Measurements from ENCODE around the gene STOM. TPM values are rescaled to one million over a fixed set of nuclear protein-coding genes. Genes with fewer than 3 reads are reported as not detected.
A peak's percentile ranks its signal among the peaks of the same experiment; 100 is the strongest.
"Not testable (repeated sequence)": the region's sequence is repeated elsewhere in the genome, so short reads cannot be mapped to it uniquely, and the experiment has no call there.

Gene STOM
- total RNA-seq, 1 experiment from 2014 or later: 47.0 TPM

DNA sequence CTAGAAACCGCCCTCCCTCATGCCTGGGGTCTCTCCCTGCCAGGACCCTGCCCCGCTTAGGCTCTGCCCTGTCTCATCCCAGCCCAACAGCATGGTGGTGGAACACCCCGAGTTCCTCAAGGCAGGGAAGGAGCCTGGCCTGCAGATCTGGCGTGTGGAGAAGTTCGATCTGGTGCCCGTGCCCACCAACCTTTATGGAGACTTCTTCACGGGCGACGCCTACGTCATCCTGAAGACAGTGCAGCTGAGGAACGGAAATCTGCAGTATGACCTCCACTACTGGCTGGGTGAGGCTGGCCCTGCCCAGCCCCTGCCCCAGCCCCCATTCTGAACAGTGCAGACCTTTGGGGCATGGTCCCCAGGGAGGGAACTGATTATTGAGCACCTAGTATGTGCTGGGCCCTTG is 68.2 kb downstream of the STOM start:
- DNase-seq (ENCODE audit: low spot score): no peak

DNA sequence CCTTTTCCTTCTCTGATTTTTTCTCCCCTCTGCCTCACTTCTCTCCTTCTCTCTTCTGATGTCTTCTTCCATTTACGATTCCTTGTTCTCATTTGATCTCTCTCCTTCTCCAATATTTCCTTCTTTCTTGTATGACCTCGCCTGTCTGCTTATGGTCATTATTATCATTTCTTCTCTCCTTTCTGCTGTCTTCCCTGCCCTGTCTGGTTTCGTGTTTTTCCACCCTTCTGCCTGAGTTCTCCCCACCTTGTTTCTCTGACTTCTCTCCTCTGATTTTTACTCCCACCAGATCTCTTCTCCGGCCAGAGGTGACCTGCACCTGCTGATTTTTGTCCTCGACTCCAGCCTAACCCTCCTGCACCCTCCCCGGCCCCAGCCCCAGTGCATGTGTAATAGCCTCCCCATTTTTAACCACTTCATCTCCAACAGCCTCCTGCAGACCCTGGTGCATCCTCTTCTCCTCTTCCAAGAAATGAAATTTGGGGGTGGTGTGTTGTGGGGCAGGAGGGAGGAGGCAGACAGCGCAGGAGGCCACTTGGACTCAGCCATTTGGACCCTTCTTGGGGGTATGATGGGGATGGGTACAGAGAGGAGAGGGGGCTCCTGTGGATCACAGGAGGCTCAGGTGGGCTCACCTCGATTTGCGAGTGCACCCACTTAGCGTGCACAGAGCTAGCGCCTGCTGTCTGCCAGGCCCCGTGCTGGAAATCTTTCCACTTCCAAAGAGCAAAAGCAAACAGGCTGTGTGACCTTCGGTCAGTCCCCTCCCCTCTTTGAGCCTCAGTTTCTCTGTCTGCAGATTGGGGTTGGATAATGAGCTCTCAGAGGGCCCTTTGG is 69.5 kb downstream of the STOM start:
- DNase-seq (ENCODE audit: low spot score): no peak

DNA sequence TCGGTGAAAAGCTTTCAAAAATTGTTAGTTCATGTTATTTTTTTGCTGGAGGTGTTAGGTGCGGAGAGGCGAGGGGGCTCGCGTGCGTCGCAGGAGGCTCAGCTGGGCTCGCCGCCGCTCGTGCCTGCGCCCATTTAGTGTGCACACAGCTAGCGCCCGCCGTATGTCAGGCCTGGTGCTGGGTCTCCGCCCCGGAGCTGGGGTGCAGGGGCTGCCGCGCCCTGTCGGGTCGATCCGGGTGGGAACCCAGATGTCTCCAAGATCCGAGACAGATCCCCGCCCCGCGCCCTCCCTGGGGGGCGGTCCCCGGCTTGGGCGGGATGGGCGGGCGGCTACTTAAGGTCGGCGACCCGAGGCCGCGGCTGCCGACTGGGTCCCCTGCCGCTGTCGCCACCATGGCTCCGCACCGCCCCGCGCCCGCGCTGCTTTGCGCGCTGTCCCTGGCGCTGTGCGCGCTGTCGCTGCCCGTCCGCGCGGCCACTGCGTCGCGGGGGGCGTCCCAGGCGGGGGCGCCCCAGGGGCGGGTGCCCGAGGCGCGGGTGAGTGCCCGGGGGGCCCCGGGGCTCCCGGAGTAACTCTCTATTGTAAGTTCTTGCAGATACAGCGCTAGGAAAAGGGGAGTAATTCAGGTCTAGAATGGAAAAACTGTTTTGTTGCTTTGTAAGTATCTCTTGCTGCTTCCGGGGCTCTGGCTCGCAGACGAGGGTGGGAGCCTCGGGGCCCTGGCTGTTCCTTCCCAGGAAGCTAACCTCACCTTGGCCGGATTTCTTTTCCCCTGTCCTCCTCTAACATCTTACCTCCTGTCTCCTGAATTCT is 70.4 kb downstream of the STOM start:
- no peak for DNase-seq (ENCODE audit: low spot score)

GRCh38 chr9:121298689-121299466 is 71.2 kb downstream of the STOM start:
- DNase-seq (ENCODE audit: low spot score): no peak

GRCh38 chr9:121298016-121298538 is 72.0 kb downstream of the STOM start:
- DNase-seq (ENCODE audit: low spot score): no peak

- DNase-seq (ENCODE audit: low spot score): no peak
Measured at GRCh38 chr9:121297389-121297788, 72.7 kb downstream of the STOM start.

GRCh38 chr9:121296213-121297127 is 73.6 kb downstream of the STOM start:
- DNase-seq (ENCODE audit: low spot score): no peak

GRCh38 chr9:121295662-121296191 is 74.3 kb downstream of the STOM start:
- DNase-seq (ENCODE audit: low spot score): no peak

DNA sequence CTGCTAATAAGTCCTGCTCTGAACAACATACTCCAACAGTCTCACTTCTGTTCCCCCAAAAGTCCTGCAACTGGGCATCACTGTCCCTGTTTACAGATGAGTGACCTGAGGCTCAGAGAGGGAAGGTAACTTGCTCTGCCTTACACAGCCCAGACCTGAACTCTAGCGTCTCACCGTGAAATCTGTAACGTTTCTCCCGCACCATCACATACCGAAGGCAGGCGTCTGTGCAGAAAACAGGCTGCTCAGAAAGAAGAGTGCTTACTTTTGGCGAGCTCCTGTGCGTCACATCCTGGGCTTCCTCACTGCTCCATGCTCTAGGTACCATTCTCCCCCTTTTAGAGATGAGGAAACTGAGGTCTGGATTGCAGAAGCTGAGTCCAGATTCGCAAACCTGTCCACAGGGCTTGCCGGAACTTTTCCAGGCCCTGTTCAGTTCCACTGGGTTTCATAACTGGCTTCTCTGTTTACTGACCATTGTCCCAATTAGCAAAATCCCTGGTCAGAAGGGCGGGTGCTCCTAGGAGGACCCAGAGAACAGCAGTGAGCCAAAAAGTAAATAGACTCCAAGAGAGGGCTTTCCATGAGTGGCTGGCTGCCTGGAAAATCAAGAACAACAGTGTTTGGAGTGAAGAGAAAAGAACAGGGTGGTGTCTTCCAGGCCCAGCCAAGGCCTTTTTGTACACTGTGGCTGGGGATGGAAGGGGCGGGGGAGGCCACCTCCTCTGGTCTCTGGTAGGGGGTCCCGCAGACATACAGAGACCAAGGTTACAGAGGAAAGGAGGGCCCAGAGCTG is 75.0 kb downstream of the STOM start:
- DNase-seq (ENCODE audit: low spot score): no peak

GRCh38 chr9:121294151-121294743 is 75.8 kb downstream of the STOM start:
- DNase-seq (ENCODE audit: low spot score): no peak

DNA sequence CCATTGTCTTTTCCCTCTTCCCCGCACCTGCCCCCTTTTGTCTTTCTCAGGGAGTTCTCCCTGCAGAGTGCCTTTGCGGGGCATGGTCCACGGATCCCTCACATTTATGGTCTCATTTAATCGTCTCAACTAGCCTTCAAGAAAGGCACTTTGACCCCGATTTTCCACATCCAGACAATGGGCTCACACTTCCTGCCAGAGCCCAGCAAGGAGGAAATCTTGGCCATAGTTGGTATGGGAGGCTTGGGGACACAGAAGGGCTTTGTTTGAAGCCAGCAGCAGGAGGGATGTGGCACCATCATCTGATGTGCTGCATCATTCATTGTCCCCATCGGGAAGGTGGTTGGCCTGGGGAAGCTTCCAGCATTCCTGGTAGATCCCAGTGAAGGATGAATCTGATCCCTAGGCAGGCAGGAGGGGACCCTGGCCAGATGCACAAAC is 77.2 kb downstream of the STOM start:
- DNase-seq (ENCODE audit: low spot score): no peak

- DNase-seq (ENCODE audit: low spot score): no peak
Measured at GRCh38 chr9:121292051-121292450, 78.0 kb downstream of the STOM start.

- not testable (repeated sequence) for DNase-seq (ENCODE audit: low spot score)
Measured at GRCh38 chr9:121291536-121291935, 78.5 kb downstream of the STOM start.

- DNase-seq (ENCODE audit: low spot score): no peak
Measured at GRCh38 chr9:121289772-121290370, 80.2 kb downstream of the STOM start.

DNA sequence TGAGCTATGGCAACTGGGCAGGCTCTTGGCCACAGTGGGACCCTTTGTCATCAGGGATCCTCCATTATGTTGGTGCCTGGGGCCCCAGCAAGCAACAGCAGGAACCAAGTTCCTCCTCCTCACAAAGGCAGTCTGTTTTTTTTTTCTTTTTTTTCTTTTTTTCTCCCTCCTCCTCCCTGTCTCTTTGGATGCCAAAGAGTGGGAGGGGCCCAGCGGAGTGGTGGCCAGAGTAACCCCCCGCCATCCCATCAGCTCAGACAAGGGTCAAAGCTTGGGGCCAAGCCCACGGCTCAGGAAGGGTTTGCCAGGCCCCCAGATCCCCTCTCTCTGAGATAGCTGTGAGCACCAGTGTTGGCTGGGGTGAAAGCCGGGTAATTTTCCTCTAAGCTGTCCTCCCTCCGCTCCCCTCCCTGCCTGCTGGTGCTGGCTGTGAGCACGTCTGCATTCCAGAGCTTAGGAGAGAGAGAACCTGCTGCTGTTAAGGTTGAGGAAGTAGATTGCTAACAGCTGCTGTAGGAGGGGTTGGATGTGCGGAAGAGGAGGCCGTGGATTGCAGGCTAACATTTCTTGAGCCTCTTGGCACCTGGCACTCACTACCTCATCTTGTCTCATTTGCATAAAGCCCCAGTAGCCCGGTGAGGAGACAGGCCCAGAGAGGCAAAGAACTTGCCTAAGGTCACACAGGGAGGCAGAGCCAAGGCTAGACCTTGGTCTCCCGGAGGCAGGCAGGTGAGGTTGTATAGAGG is 80.9 kb downstream of the STOM start:
- peak; percentile 92 for DNase-seq (ENCODE audit: low spot score)

Measured in H4 (cell line).